Measurements from ENCODE around the gene KCNB1. TPM values are rescaled to one million over a fixed set of nuclear protein-coding genes. Genes with fewer than 3 reads are reported as not detected.

Gene KCNB1
- total RNA-seq, 1 donor, result under 0.01 TPM

DNA sequence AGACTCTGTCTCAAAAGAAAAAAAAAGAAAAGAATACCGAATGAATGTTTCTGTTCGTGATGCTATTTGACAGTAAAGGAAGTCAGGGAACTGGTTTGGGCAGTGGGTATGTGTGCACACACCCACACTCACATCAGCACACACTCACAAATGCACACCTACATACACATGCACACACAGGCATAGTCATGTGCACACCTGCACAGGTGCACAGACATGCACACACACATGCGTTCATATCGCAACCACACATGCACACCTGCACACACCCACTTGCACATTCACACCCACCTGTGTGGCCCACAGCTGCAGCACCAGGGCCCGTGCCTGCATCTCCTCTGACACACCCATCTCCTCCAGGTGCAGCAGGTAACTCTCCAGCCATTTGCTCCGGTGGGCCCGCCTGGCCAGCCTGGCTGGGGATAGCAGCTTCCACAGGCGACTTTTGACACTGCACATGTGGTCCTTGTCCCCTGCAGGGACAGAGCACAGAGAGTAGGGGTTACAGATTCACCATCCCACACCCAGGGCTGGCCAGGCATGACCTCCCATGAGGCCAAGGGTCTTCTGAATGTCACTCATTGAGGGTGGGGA, 41.4 kb upstream of the KCNB1 start:
- peaks cover 5% of the 10 kb centered on the region for H4K20me1 ChIP-seq (ENCODE audit: insufficient read depth, low read length)
- no peaks in the 10 kb centered on the region for H3K4me1 ChIP-seq (ENCODE audit: insufficient read depth, low read length)
- no peak overlapping the region for H3K4me2 ChIP-seq (ENCODE audit: insufficient read depth, low read length)
- H3K27me3 ChIP-seq (ENCODE audit: insufficient read depth, low read length), result peaks cover 4% of the 10 kb centered on the region
- no peak overlapping the region for H3K4me3 ChIP-seq (ENCODE audit: insufficient read depth, low read length)
- no peak overlapping the region for H2AFZ ChIP-seq (ENCODE audit: low read length)
- TF ChIP-seq CTCF (IDR thresholded peaks at IDR 0.05; ENCODE audit: extremely low read depth, low read depth, low read length), result no peak
- no peaks in the 10 kb centered on the region for H3K79me2 ChIP-seq (ENCODE audit: insufficient read depth, low read length)
- H3K27ac ChIP-seq (ENCODE audit: low read depth, low read length), result no peak overlapping the region
- no peaks in the 10 kb centered on the region for H3K9me3 ChIP-seq (ENCODE audit: low read depth, low read length)
- no peaks in the 10 kb centered on the region for H3K36me3 ChIP-seq (ENCODE audit: insufficient read depth, low read length)
- DNase-seq (ENCODE audit: insufficient read length, low spot score, missing footprints), result no peak

DNA sequence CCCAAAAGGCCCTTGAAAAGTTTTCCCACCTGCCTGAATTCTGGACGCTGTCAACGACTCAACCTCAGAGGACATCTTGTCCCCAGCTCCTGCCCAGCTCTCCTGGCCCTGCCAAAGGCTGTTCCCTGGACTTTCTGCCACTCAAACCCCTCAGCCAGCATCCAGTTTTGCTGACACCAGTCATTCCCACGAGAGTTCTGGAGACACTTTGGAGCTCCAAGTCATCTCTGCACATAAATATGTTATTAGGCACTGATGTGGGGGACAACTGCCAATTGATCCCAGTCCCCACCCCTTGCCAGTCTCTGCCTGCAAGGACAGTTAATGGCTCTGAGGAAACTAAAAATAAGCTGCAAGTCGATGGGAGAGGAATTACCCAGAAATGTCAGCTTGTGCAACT, 38.9 kb upstream of the KCNB1 start:
- H2AFZ ChIP-seq (ENCODE audit: low read length), result no peak overlapping the region
- no peaks in the 10 kb centered on the region for H3K9me3 ChIP-seq (ENCODE audit: low read depth, low read length)
- no peaks in the 10 kb centered on the region for H3K79me2 ChIP-seq (ENCODE audit: insufficient read depth, low read length)
- H3K27me3 ChIP-seq (ENCODE audit: insufficient read depth, low read length), result peaks cover 11% of the 10 kb centered on the region
- H4K20me1 ChIP-seq (ENCODE audit: insufficient read depth, low read length), result peaks cover 7% of the 10 kb centered on the region
- no peak overlapping the region for H3K27ac ChIP-seq (ENCODE audit: low read depth, low read length)
- H3K4me3 ChIP-seq (ENCODE audit: insufficient read depth, low read length), result no peak overlapping the region
- DNase-seq (ENCODE audit: insufficient read length, low spot score, missing footprints), result no peak
- H3K4me2 ChIP-seq (ENCODE audit: insufficient read depth, low read length), result no peak overlapping the region
- H3K36me3 ChIP-seq (ENCODE audit: insufficient read depth, low read length), result no peaks in the 10 kb centered on the region
- no peaks in the 10 kb centered on the region for H3K4me1 ChIP-seq (ENCODE audit: insufficient read depth, low read length)
- no peak for TF ChIP-seq CTCF (IDR thresholded peaks at IDR 0.05; ENCODE audit: extremely low read depth, low read depth, low read length)

GRCh38 chr20:49519777-49520359, 37.4 kb upstream of the KCNB1 start:
- Histone ChIP-seq H2AFZ (ENCODE audit: low read length) (no peak overlapping the region), H4K20me1 (ENCODE audit: insufficient read depth, low read length) (peaks cover 7% of the 10 kb centered on the region), H3K4me2 (ENCODE audit: insufficient read depth, low read length) (no peak overlapping the region), H3K4me3 (ENCODE audit: insufficient read depth, low read length) (no peak overlapping the region), H3K27me3 (ENCODE audit: insufficient read depth, low read length) (peaks cover 20% of the 10 kb centered on the region), H3K9me3 (ENCODE audit: low read depth, low read length) (no peaks in the 10 kb centered on the region), H3K27ac (ENCODE audit: low read depth, low read length) (no peak overlapping the region), H3K79me2 (ENCODE audit: insufficient read depth, low read length) (no peaks in the 10 kb centered on the region), H3K36me3 (ENCODE audit: insufficient read depth, low read length) (no peaks in the 10 kb centered on the region), H3K4me1 (ENCODE audit: insufficient read depth, low read length) (no peaks in the 10 kb centered on the region)
- no peak for DNase-seq (ENCODE audit: insufficient read length, low spot score, missing footprints)
- no peak for TF ChIP-seq CTCF (IDR thresholded peaks at IDR 0.05; ENCODE audit: extremely low read depth, low read depth, low read length)

- DNase-seq (ENCODE audit: insufficient read length, low spot score, missing footprints), result no peak
- Histone ChIP-seq H3K9me3 (ENCODE audit: low read depth, low read length) (no peaks in the 10 kb centered on the region), H3K4me3 (ENCODE audit: insufficient read depth, low read length) (no peak overlapping the region), H4K20me1 (ENCODE audit: insufficient read depth, low read length) (peaks cover 7% of the 10 kb centered on the region), H3K4me2 (ENCODE audit: insufficient read depth, low read length) (no peak overlapping the region), H3K27ac (ENCODE audit: low read depth, low read length) (no peak overlapping the region), H3K4me1 (ENCODE audit: insufficient read depth, low read length) (no peaks in the 10 kb centered on the region), H3K36me3 (ENCODE audit: insufficient read depth, low read length) (no peaks in the 10 kb centered on the region), H3K27me3 (ENCODE audit: insufficient read depth, low read length) (peaks cover 20% of the 10 kb centered on the region), H3K79me2 (ENCODE audit: insufficient read depth, low read length) (no peaks in the 10 kb centered on the region), H2AFZ (ENCODE audit: low read length) (no peak overlapping the region)
- no peak for TF ChIP-seq CTCF (IDR thresholded peaks at IDR 0.05; ENCODE audit: extremely low read depth, low read depth, low read length)
These were observed 36.8 kb upstream of the KCNB1 start for GRCh38 chr20:49519212-49519712.

Measured in osteoblast (primary cell).